GM03348 (cell line): ENCODE data around the gene SH2D3C.
A peak's percentile ranks its signal among the peaks of the same experiment; 100 is the strongest.

ENCODE experiments used
- DNase-seq: peaks from one replicate; pipeline ENCODE4 v3.0.0; 2012; ENCODE audit warnings: low spot score

SH2D3C gene

GRCh38 chr9:127715470-127716337 lies 62.8 kb downstream of the SH2D3C start, which contains the start of the genes PTRH1 and TTC16:
Gene PTRH1, minus strand, starts transcription at chr9:127715663. Its CDS starts 24 bp downstream, at chr9:127715639.
Gene TTC16, plus strand, starts transcription at chr9:127716079. Its CDS starts 67 bp downstream, at chr9:127716146.
- peak; percentile 99 for DNase-seq

DNA sequence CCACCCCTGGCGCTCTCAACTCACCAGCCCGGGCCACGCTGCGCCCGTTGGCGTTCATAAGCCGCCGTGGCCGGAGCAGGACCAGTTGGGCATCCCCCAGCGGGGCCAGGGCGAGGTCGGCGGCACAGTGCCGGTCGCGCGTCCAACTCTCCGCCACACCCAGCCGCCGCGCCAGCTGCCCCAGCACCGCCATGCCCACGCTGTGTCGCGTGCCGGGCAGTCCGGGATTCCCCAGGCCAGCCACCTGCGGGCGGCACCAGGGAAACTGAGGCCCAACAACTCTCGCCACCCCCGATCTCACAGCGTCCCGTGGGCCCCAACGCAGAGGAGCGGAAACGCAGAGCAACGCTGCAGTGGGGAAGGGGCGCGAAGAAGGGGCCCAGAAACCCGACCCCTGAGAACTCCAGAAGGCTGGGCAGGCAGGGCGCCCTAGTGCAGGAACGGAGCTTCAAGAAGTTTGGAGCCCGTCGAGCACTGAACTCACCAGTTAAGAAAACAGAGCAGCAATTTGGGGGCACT lies 63.5 kb downstream of the SH2D3C start:
- peak; percentile 60 for DNase-seq

- no peak for DNase-seq
These were observed 64.3 kb downstream of the SH2D3C start for GRCh38 chr9:127714020-127714750.

DNA sequence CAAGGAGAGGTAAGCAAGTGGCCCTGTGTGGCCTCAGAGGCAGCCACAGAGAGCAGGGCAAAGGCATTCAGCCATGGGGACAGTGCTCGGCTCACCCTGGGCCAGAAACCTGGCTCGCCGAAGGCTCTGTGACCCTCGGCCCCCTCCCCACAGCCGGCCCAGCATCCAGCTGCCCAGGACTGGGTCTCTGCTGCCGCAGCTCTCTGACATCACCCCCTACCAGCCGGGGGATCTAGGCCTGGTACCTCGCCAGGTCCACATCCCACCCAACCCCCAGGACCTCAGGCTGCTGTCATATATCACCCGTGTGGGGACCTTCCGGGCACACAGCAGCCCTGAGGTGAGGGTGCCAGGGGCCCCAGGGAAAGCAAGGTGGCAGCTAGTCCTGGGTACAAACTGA lies 65.6 kb downstream of the SH2D3C start:
- DNase-seq = no peak

GRCh38 chr9:127712371-127712770 lies 66.1 kb downstream of the SH2D3C start:
- DNase-seq = no peak

DNA sequence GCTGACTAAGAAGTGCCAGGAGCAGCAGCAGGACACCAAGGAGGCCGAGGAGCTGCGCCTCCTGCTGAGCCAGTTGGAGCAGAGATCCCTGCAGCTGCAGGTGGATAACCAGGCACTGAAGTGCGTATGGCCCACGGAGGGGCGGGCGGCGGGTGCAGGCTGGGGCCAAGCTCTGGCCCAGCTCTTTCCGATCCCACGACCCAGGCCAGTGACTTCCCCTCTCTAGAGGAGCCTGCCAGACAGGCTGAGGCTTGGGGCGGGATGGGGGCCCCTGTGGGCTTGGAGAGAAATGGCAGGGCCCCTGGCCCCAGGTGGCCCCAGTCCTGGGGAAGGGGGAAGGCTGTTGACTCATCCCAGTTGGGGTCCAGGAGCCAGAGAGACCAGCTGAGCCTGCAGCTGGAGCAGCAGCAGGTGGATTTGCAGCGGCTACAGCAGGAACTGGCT lies 66.6 kb downstream of the SH2D3C start:
- no peak for DNase-seq

DNA sequence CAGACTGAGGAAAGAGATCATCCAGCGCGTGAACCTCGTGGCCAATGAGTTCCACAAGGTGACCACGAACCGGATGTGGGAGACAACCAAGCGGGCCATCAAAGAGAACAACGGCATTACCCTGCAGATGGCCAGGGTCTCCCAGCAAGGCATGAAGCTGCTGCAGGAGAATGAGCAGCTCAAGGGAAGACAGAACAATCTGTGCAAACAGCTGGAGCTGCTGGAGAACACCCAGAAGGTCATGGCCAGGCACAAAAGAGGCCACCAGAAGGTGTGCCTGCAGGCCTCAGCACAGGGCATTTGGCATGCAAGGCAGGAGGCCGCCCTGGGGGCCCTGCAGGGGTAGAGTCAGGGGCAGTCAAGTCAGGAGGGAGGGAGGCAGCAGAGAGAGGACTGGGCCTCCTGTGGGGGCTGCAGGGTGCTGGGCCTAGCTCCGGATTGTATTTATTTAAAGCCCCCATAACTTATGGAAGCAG lies 67.2 kb downstream of the SH2D3C start:
- DNase-seq = no peak

DNA sequence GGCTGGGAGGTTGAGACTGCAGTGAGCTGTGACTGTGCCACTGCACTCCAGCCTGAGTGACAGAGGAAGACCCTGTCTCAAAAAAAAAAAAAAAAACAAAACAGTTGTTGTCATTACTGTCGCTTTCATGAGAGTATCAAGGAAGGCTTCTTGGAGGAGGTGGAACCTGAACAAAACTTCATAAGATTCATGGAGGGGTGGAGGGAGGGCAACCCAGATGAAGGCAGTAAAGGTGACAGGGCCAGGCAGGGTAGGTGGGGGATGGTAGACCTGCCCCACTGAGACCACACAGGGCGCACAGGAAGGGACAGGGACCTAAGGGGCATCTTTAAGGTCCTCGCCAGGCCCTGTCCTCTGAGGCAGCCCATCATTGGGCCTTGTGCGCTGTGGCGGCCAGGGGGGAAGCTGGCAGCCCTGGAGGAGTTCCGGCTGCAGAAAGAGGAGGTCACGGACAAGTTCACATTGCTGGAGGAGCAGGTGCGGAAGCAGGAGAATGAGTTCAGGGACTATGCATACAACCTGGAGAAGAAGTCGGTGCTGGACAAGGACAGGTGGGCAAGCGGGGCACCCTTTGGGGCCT lies 68.2 kb downstream of the SH2D3C start:
- DNase-seq = no peak

DNA sequence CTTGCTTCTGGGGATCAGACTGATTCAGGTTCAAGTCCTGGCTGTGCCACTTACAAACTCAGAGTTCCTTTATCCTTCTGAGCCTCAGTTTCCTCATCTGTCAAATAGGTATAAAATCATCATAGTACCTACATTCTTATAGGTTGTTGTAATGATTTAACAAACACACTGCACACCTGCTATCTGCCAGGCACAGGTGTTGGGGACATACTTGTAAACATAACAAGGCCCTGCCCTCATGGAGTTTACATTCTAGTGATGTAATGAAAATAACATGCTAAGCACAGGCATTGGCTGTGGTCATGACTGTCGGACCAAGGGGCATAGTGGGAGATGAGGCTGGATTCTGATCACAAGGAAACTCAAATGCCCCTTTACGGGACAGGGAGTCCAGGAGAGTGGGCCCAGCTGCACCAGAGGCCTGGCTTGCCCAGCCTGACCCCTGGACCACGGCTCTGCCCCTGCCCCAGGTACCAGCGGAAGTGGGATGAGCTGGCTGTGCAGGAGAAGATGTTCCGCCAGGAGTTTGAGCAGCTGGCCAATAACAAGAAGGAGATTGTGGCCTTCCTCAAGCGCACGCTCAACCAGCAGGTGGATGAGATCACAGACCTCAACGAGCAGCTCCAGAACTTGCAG lies 69.4 kb downstream of the SH2D3C start:
- DNase-seq = no peak

GRCh38 chr9:127707766-127708165 lies 70.7 kb downstream of the SH2D3C start:
- no peak for DNase-seq

DNA sequence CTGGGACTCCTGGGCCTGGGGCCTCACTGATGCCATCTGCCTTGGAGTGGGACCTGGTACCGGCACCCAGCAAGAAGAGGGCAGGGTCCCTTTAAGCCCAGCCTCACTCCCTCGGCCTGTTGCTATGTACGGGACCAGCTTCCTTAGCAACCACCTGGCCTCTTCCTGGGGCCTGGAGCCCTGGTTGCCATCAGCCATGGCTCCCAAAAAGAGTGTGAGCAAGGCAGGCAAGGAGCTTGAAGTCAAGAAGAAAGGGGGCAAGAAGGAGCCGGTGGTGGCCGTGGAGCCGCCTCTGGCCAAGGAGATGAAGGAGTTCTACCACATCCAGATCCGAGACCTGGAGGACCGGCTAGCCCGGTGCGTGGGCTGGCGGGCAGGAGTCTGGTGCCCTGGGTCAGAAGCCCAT lies 71.6 kb downstream of the SH2D3C start, which contains the start of gene CFAP157:
Gene CFAP157, plus strand, starts transcription at position 153 of the 406 bp plus-strand sequence. Its CDS starts 44 bp downstream, at position 197.
- no peak for DNase-seq

DNA sequence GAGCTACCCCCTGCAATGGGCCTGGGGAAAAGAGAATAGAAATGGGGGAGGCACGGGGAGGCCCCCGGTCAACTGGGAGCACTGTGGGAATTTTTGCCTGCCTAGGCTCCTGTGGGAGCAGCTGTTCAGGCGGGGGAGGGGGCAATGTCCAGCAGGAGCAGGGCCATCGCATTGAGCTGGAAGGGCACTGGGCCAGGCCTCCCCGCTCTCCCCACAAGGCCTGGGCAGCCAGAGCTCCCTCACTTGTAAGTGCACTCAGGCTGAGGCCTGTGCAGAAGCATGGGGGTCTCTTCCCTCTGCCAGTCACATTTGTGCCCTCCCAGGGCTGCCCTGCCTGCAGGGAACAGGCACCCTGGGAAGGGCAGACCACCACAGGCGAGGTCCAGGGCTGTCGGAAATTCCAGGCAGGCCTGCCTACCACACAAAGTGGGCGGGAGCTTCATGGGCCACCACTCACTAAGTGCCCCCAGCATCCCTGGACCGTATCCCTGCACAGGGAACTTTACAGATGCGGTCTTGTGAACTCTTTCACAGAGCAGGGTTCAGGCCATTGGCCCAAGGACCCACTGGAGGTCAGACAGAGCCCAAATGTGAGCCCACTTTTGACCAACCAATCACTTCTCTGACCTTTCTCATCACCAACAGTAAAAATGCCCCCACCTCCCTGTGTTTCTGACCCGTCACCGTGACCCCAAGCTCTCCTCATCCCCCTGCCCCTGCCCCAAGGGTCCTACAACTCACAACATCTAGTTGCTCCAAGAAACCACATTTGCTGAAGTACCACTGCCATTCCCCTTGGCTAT lies 72.7 kb downstream of the SH2D3C start:
- no peak for DNase-seq

DNA sequence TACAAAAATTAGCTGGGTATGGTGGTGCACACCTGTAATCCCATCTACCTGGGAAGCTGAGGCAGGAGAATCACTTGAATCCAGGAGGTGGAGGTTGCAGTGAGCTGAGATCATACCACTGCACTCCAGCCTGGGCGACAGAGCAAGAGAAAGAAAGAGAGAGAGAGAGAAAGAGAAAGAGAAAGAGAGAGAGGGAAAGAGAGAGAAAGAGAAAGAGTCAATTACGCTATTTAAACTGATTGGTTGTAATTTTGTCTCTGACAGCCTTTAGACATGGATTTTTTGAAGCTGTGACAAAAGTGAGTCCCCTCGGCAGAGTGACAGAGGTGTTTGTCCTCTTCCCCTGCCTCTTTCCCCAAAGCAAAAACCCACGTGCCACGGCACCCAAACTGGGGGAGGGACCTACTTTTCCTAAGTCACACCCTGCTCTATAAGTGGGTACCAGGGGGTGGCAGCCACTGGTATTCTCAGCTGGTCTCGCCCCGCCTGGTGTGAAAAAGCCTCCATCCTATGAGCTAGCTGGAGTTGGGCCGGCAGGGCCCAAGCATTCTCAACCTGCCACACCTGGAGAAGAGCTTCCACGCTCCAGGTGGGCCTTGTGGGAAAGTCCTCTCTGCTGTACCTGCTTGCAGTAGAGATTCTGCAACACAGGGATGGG lies 75.0 kb downstream of the SH2D3C start:
- no peak for DNase-seq

DNA sequence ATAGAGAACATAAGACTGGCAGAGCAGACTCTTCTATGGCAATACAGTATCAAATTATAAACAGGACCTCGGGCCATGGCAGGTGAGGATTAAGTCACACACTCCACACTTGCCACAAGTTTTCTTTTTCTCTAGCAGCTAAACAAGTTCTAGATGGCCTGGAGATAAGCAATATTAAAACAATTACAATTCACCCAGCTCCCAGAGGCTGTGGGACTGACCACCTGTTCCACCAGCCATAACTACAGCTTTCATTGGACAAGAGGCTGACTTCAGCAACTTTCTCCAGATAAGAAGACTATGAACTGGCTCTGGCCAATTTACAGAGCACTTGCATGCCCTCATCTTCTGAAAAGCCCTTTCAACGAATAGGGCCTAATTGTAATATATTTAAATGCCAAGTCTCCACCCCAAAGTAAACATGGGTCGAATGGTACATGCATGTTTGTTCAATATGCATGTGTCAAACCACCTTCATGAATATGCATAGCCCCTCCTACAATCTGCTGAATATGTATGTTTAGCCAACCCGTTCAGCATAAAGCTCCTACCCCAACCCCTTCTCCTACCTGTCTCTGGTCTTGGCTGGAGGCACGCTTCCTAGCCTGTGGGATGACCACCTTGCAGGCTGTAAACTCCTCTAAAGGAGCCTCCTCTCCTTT lies 77.7 kb downstream of the SH2D3C start:
- no peak for DNase-seq

- DNase-seq = no peak
These were observed 78.3 kb downstream of the SH2D3C start for GRCh38 chr9:127700140-127700539.

GRCh38 chr9:127698985-127699670 lies 79.3 kb downstream of the SH2D3C start:
- DNase-seq = peak; percentile 99

GRCh38 chr9:127698386-127698785 lies 80.1 kb downstream of the SH2D3C start:
- DNase-seq = no peak

DNA sequence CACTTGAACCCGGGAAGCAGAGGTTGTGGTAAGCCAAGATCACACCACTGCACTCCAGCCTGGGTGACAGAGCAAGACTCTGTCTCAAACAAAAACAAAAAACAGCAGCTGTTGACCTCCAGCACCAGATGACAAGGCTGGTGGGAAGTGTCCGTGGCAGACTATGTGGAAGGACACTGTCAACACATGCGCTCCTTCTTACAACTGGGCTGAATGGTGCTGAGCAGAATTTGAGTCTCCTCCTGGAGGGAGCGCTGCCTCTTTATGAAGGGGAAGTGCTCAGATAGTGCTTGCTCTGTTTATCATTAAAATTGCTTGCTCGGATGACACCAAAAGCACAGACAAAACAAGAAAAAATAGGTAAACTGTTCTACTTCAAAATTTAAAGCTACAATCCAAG lies 80.9 kb downstream of the SH2D3C start:
- no peak for DNase-seq
